Cardiac muscle cell (in vitro differentiated cells and primary cell): Measurements from ENCODE around the gene SLC24A1. TPM values are rescaled to one million over a fixed set of nuclear protein-coding genes. Genes with fewer than 3 reads are reported as not detected.

Source experiments
- DNase-seq, 2 donors: peaks; one replicate each; pipeline versions ENCODE4 v3.0.0 to v3.0.0-alpha.2; 2010 to 2017; ENCODE audit warnings: low read depth in 1 of 2, low spot score in 1 of 2
- H3K27ac ChIP-seq: fragments of 200-600 bp; sonication (generic); 2 replicates; pipeline ENCODE4 v1.5.1; 2016
- H3K27me3 ChIP-seq: fragments of 200-600 bp; sonication (generic); 2 replicates; pipeline ENCODE4 v1.6.0; 2016; ENCODE audit warnings: control low read depth
- H3K36me3 ChIP-seq: fragments of 200-600 bp; sonication (generic); 2 replicates; pipeline ENCODE4 v1.5.1; 2016; ENCODE audit warnings: control low read depth
- H3K4me1 ChIP-seq: fragments of 200-600 bp; sonication (generic); 2 replicates; pipeline ENCODE4 v1.8.1; 2017; ENCODE audit warnings: low read depth, mild to moderate bottlenecking, mixed run types
- H3K4me3 ChIP-seq: fragments of 200-600 bp; sonication (generic); 2 replicates; pipeline ENCODE4 v1.5.1; 2016; ENCODE audit warnings: mild to moderate bottlenecking
- H3K9me3 ChIP-seq: fragments of 200-600 bp; sonication (generic); 2 replicates; pipeline ENCODE4 v1.5.1; 2017; ENCODE audit warnings: low read depth, mild to moderate bottlenecking, control low read depth
- polyA plus RNA-seq: library from polyadenylated mRNA; unstranded; fragments of >200 nt; fragmentation: Nextera tagmentation; extraction: Ambion mirVana; gene quantifications from 2 replicates; pipeline ENCODE4 v1.2.1, GENCODE V29; 2016
- total RNA-seq: library from RNA; depleted of rRNA; stranded (reverse); fragments of >200 nt; gene quantifications from 2 replicates; pipeline ENCODE4 v1.2.3, GENCODE V29; 2016
- TF ChIP-seq, protein P1 (sequence below): IDR thresholded peaks from 2 replicates; pipeline ENCODE4 v1.5.1; 2012; ENCODE audit warnings: low read depth, mild to moderate bottlenecking, low read length

The SLC24A1 gene
- total and polyA plus RNA-seq, 2 experiments from 2014 or later: 1.1 to 5.2 TPM

DNA sequence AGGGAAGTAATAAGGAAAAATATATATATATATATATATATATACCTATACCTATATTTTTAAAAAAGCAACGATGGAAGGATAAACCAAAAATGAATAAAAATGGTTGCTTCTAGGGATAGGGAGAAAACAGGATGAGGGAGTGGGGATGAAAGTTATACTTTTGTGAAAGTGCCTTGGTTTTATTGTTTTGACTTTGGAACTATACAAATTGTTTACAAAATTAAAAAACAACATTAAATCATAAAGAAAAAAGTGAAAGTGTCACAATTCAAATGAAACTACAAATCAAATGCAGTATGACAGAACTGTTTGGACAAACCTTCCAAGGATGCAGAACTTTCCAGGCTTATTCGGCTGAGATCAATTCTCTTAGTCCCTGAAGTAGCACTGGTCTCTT lies 54.4 kb downstream of the SLC24A1 start:
- DNase-seq: no peak
- Histone ChIP-seq H3K27me3 (no peaks in the 10 kb centered on the region), H3K27ac (no peak overlapping the region), H3K36me3 (peaks cover 4% of the 10 kb centered on the region), H3K4me3 (no peak overlapping the region), H3K4me1 (no peaks in the 10 kb centered on the region), H3K9me3 (no peaks in the 10 kb centered on the region)
- TF ChIP-seq, protein P1, sequence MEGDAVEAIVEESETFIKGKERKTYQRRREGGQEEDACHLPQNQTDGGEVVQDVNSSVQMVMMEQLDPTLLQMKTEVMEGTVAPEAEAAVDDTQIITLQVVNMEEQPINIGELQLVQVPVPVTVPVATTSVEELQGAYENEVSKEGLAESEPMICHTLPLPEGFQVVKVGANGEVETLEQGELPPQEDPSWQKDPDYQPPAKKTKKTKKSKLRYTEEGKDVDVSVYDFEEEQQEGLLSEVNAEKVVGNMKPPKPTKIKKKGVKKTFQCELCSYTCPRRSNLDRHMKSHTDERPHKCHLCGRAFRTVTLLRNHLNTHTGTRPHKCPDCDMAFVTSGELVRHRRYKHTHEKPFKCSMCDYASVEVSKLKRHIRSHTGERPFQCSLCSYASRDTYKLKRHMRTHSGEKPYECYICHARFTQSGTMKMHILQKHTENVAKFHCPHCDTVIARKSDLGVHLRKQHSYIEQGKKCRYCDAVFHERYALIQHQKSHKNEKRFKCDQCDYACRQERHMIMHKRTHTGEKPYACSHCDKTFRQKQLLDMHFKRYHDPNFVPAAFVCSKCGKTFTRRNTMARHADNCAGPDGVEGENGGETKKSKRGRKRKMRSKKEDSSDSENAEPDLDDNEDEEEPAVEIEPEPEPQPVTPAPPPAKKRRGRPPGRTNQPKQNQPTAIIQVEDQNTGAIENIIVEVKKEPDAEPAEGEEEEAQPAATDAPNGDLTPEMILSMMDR: no peak

DNA sequence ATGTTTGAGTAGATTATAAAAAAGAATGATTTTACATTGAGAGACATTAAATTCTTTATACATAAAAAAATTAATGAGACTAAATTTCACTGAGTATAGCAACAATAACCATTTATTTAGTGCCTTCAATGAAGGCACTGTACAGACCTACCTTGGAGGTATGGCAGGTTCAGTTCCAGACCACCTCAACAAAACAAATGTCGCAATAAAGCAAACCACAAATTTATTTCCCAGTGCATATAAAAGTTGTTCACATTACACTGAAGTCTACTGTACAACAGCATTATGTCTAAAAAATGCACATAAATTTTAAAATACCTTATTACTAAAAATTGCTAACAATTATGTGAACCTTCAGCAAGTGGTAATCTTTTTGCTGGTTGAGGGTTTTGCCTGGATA lies 58.8 kb downstream of the SLC24A1 start:
- TF ChIP-seq, protein P1: no peak
- no peaks in the 10 kb centered on the region for H3K27me3 ChIP-seq

DNA sequence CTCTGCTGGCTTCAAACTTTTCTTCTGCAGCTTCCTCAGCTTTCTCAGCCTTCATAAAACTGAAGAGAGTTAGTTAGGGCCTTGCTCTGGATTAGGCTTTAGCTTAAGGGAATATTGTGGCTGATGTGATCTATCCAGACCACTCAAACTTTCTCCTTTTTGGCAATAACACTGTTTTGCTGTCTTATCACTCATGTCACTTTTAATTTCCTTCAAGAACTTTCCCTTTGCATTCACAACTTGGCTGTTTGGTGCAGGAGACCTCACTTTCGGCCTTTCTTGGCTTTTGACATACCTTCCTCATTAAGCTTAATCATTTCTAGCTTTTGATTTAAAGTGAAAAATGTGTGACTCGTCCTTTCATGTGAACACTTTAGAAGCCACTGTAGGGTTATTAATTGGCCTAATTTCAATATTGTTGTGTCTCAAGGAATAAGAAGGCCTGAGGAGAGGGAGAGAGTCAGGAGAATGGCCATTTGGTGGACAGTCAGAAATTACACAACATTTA lies 60.7 kb downstream of the SLC24A1 start:
- DNase-seq: no peak
- TF ChIP-seq, protein P1: no peak
- no peaks in the 10 kb centered on the region for H3K36me3 ChIP-seq

More for the DNA sequence above, 58.8 kb downstream of the SLC24A1 start:
- Histone ChIP-seq H3K4me1 (no peaks in the 10 kb centered on the region), H3K4me3 (no peak overlapping the region), H3K36me3 (no peaks in the 10 kb centered on the region), H3K9me3 (no peaks in the 10 kb centered on the region), H3K27ac (no peak overlapping the region)
- DNase-seq: no peak

DNA sequence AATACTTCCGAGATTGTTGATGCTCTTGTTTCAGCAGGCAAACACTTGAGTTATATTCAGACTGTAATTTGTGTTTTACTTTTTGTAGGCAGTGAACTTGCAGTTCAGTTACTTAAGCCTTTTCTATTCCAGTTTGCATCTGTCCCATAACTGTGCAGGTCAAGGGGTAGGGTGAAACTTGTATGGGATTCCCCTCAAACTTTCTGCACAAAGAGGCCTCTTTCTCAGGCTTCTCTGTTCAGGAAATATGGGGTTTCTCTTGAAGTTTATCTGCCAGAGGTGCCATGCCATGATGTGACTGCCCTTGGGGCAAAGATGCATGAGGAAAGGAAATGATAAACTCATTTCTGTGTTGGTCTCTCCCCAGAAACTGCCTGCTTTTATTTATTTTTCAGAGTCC lies 66.7 kb downstream of the SLC24A1 start:
- no peaks in the 10 kb centered on the region for H3K9me3 ChIP-seq
- H3K4me1 ChIP-seq: no peaks in the 10 kb centered on the region
- no peak overlapping the region for H3K4me3 ChIP-seq
- peaks cover 4% of the 10 kb centered on the region for H3K36me3 ChIP-seq
- no peaks in the 10 kb centered on the region for H3K27me3 ChIP-seq
- TF ChIP-seq, protein P1: no peak
- H3K27ac ChIP-seq: no peak overlapping the region
- no peak for DNase-seq

More for the DNA sequence above, 60.7 kb downstream of the SLC24A1 start:
- H3K27ac ChIP-seq: no peak overlapping the region
- no peaks in the 10 kb centered on the region for H3K27me3 ChIP-seq
- H3K4me1 ChIP-seq: no peaks in the 10 kb centered on the region
- H3K9me3 ChIP-seq: no peaks in the 10 kb centered on the region
- no peak overlapping the region for H3K4me3 ChIP-seq

DNA sequence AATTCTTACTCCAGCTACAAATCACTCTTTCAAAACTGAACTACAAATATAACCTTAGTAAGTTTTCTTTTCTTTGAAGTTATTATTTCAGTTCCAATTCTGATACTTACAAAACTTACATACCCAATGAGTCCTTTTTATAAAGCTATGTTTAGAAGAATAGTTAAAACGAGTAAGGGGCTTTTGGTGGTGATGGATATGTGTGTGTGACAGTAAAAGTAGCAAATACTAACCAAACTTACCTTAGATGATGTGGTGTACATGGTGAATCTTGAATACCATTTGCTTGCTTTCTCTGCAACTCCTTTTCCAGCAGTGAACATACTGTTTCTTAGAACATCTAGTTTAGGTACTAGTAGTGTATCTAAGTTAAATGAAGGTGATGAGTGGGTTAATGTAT lies 68.4 kb downstream of the SLC24A1 start:
- no peak overlapping the region for H3K27ac ChIP-seq
- peaks cover 4% of the 10 kb centered on the region for H3K36me3 ChIP-seq
- no peak overlapping the region for H3K4me3 ChIP-seq
- TF ChIP-seq, protein P1: no peak
- no peak for DNase-seq
- no peaks in the 10 kb centered on the region for H3K27me3 ChIP-seq
- H3K9me3 ChIP-seq: no peaks in the 10 kb centered on the region
- peaks cover 5% of the 10 kb centered on the region for H3K4me1 ChIP-seq
